IMR-90 (cell line): ENCODE data around the gene SCIN. TPM values are rescaled to one million over a fixed set of nuclear protein-coding genes. Genes with fewer than 3 reads are reported as not detected.

Source experiments
- ATAC-seq: fragments of 200-7000 bp; cut with Tn5 transposase; 2 replicates; pipeline ENCODE4 v1.9.1; 2020; ENCODE audit warnings: low read depth, mild to moderate bottlenecking, moderate library complexity
- BruUV-seq: library from RNA; stranded (reverse); fragments of 400-500 nt; replicated peaks from 2 replicates; lab custom pipeline; 2021; lab: Mats Ljungman, UMichigan
- CTCF ChIA-PET: fragments of 300-600 bp; formaldehyde crosslinking; extraction: SDS; loops from one replicate; lab custom pipeline; 2021; ENCODE audit warnings: antibody characterized with exemption; lab: Yijun Ruan, JAX
- POLR2A ChIA-PET: fragments of 300-600 bp; sonication (Branson Sonifier 250); formaldehyde crosslinking; loops from one replicate; lab custom pipeline; 2022; ENCODE audit warnings: antibody characterized with exemption; ENCODE audit not compliant: unreplicated experiment; lab: Charles Lee
- DNase-seq: peaks from one replicate; pipeline ENCODE4 v3.0.0; 2013
- H2AFZ ChIP-seq: replicated peaks from 2 replicates; pipeline ENCODE3; 2013; ENCODE audit warnings: low read length, mild to moderate bottlenecking; ENCODE audit not compliant: poor library complexity
- H2AK5ac ChIP-seq: 2 replicates; pipeline ENCODE4 v1.6.1; 2013; ENCODE audit warnings: low read depth, low read length, inconsistent platforms
- H2AK9ac ChIP-seq: replicated peaks from 2 replicates; pipeline ENCODE3; 2013; ENCODE audit warnings: mild to moderate bottlenecking, low read depth, low read length, moderate library complexity; ENCODE audit not compliant: poor library complexity
- H2BK120ac ChIP-seq: 2 replicates; pipeline ENCODE4 v1.6.1; 2013; ENCODE audit warnings: low read depth, low read length, inconsistent platforms
- H2BK15ac ChIP-seq: 3 replicates; pipeline ENCODE4 v1.6.1; 2013; ENCODE audit warnings: low read depth, low read length, inconsistent platforms
- H2BK20ac ChIP-seq: 2 replicates; pipeline ENCODE4 v1.6.1; 2013; ENCODE audit warnings: low read depth, mild to moderate bottlenecking, inconsistent platforms, low read length, moderate library complexity
- H2BK5ac ChIP-seq: 2 replicates; pipeline ENCODE4 v1.6.1; 2013; ENCODE audit warnings: mild to moderate bottlenecking, low read depth, low read length, inconsistent platforms; ENCODE audit not compliant: poor library complexity, severe bottlenecking
- H3K14ac ChIP-seq: replicated peaks from 2 replicates; pipeline ENCODE4 v1.6.1; 2013; ENCODE audit warnings: low read depth, low read length, inconsistent platforms
- H3K18ac ChIP-seq: 2 replicates; pipeline ENCODE4 v1.6.1; 2013; ENCODE audit warnings: low read depth, low read length, control low read depth
- H3K23ac ChIP-seq: 2 replicates; pipeline ENCODE4 v1.6.1; 2013; ENCODE audit warnings: low read depth, low read length, inconsistent platforms
- H3K27ac ChIP-seq: 2 replicates; pipeline ENCODE4 v1.5.1; 2013; ENCODE audit warnings: mild to moderate bottlenecking, control low read depth, low read length; ENCODE audit not compliant: insufficient read depth
- H3K27me3 ChIP-seq: 2 replicates; pipeline ENCODE4 v1.6.1; 2013; ENCODE audit warnings: low read length; ENCODE audit not compliant: control insufficient read depth, insufficient read depth
- H3K36me3 ChIP-seq: 2 replicates; pipeline ENCODE4 v1.6.1; 2013; ENCODE audit warnings: low read length, mixed read lengths; ENCODE audit not compliant: control insufficient read depth, insufficient read depth
- H3K4ac ChIP-seq: 2 replicates; pipeline ENCODE4 v1.6.1; 2013; ENCODE audit warnings: low read depth, low read length, inconsistent platforms
- H3K4me1 ChIP-seq: 2 replicates; pipeline ENCODE4 v1.6.1; 2013; ENCODE audit warnings: low read length, mixed read lengths; ENCODE audit not compliant: control insufficient read depth, insufficient read depth
- H3K4me2 ChIP-seq: 2 replicates; pipeline ENCODE4 v1.6.1; 2013; ENCODE audit warnings: low read depth, mild to moderate bottlenecking, control low read depth, low read length, moderate library complexity
- H3K4me3 ChIP-seq: 2 replicates; pipeline ENCODE4 v1.5.1; 2013; ENCODE audit warnings: low read depth, mild to moderate bottlenecking, control low read depth, low read length, moderate library complexity; ENCODE audit not compliant: insufficient read depth
- H3K56ac ChIP-seq: 2 replicates; pipeline ENCODE4 v1.6.1; 2013; ENCODE audit warnings: low read length, inconsistent platforms; ENCODE audit not compliant: insufficient read depth; ENCODE audit errors: extremely low read depth
- H3K79me1 ChIP-seq, 2 experiments: 2 replicates each; pipeline ENCODE4 v1.6.1; 2013; ENCODE audit warnings: low read length in 2 of 2, inconsistent platforms in 1 of 2, low read depth in 1 of 2
- H3K9ac ChIP-seq: 2 replicates; pipeline ENCODE4 v1.6.1; 2013; ENCODE audit warnings: low read depth, low read length, control low read depth
- H3K9me1 ChIP-seq: 2 replicates; pipeline ENCODE4 v1.6.1; 2013; ENCODE audit warnings: low read length, inconsistent platforms; ENCODE audit not compliant: insufficient read depth
- H3K9me3 ChIP-seq: 2 replicates; pipeline ENCODE4 v1.6.1; 2013; ENCODE audit warnings: low read length; ENCODE audit not compliant: control insufficient read depth, insufficient read depth
- H4K20me1 ChIP-seq: 2 replicates; pipeline ENCODE4 v1.6.1; 2013; ENCODE audit warnings: low read length, inconsistent platforms; ENCODE audit not compliant: insufficient read depth
- H4K5ac ChIP-seq: 2 replicates; pipeline ENCODE4 v1.6.1; 2013; ENCODE audit warnings: mild to moderate bottlenecking, low read depth, low read length, control low read depth
- H4K8ac ChIP-seq, 2 experiments: 2 replicates each; pipeline ENCODE4 v1.6.1; 2013; ENCODE audit warnings: low read depth in 2 of 2, low read length in 2 of 2, control low read depth in 1 of 2, inconsistent platforms in 1 of 2
- H4K91ac ChIP-seq: 2 replicates; pipeline ENCODE4 v1.6.1; 2013; ENCODE audit warnings: low read depth, low read length, inconsistent platforms; ENCODE audit not compliant: insufficient read depth
- BHLHE40 ChIP-seq: fragments of 150-350 bp; IDR thresholded peaks from 2 replicates; pipeline ENCODE4 v1.6.1; 2016; ENCODE audit warnings: mild to moderate bottlenecking, low read depth, low read length
- CEBPB ChIP-seq: IDR thresholded peaks from 2 replicates; pipeline ENCODE4 v1.6.1; 2012; ENCODE audit warnings: low read depth, low read length, improper control_type of control experiment
- MXI1 ChIP-seq: IDR thresholded peaks from 2 replicates; pipeline ENCODE4 v1.6.1; 2012; ENCODE audit warnings: low read depth, mild to moderate bottlenecking, low read length, moderate library complexity, borderline replicate concordance
- POLR2A ChIP-seq: IDR thresholded peaks from 2 replicates; pipeline ENCODE4 v1.6.1; 2012; ENCODE audit warnings: mild to moderate bottlenecking, low read depth, low read length
- RAD21 ChIP-seq: IDR thresholded peaks from 2 replicates; pipeline ENCODE4 v1.6.1; 2012; ENCODE audit warnings: low read length, improper control_type of control experiment
- RCOR1 ChIP-seq: IDR thresholded peaks from 2 replicates; pipeline ENCODE4 v1.6.1; 2012; ENCODE audit warnings: mild to moderate bottlenecking, low read length, improper control_type of control experiment; ENCODE audit not compliant: insufficient replicate concordance
- RFX5 ChIP-seq: IDR thresholded peaks from 2 replicates; pipeline ENCODE4 v1.8.0; 2012; ENCODE audit warnings: low read depth, mild to moderate bottlenecking, low read length, moderate library complexity
- WGBS, 2 experiments: methylation state at CpG; one replicate each; pipeline versions ENCODE4 v1.1.5 to v1.1.7; 2013; ENCODE audit warnings: missing lambda C conversion rate in 2 of 2; ENCODE audit not compliant: insufficient read length in 1 of 2; ENCODE audit errors: extremely low coverage in 2 of 2; 5-methylcytosine and 5-hydroxymethylcytosine counted together
- dilution Hi-C: fragments of 300-500 bp; cut with HindIII; formaldehyde crosslinking; loops from one replicate; pipeline ENCODE4 v1.14.3; 2018; ENCODE audit warnings: low sequenced_read_pairs; ENCODE audit not compliant: unreplicated experiment
- in situ Hi-C: fragments of 300-500 bp; cut with MboI; formaldehyde crosslinking; loops from 3 replicates; pipeline ENCODE4 v1.14.3; 2019; ENCODE audit warnings: low sequenced_read_pairs, inconsistent platforms, mixed read lengths
- intact Hi-C: fragments of 100-400 bp; cut with micrococcal nuclease; formaldehyde crosslinking; loops from 2 replicates; pipeline ENCODE4 v1.10.0; 2022
- polyA plus RNA-seq, 3 experiments: library from polyadenylated mRNA; depleted of rRNA; stranded (reverse); fragments of >200 nt; gene quantifications; 2 replicates each; pipeline ENCODE4 v1.2.3, GENCODE V29; 2012; ENCODE audit warnings: low replicate concordance in 1 of 3
- total RNA-seq: library from RNA; depleted of rRNA; stranded (reverse); fragments of >200 nt; gene quantifications from 2 replicates; pipeline ENCODE4 v1.2.3, GENCODE V29; 2012
- TF ChIP-seq, protein P1 (sequence below): fragments of 150-350 bp; IDR thresholded peaks from 2 replicates; pipeline ENCODE4 v1.6.1; 2016; ENCODE audit warnings: low read depth, mild to moderate bottlenecking, low read length, moderate library complexity, borderline replicate concordance
- TF ChIP-seq, protein P2 (sequence below): fragments of 150-350 bp; IDR thresholded peaks from 2 replicates; pipeline ENCODE4 v1.6.1; 2017; ENCODE audit warnings: mild to moderate bottlenecking, antibody characterized with exemption, low read length, low read depth

The SCIN gene
- total and polyA plus RNA-seq, 2 of the 4 experiments (the other 2 are of a cell fraction), result under 0.01 to 0.05 TPM

DNA sequence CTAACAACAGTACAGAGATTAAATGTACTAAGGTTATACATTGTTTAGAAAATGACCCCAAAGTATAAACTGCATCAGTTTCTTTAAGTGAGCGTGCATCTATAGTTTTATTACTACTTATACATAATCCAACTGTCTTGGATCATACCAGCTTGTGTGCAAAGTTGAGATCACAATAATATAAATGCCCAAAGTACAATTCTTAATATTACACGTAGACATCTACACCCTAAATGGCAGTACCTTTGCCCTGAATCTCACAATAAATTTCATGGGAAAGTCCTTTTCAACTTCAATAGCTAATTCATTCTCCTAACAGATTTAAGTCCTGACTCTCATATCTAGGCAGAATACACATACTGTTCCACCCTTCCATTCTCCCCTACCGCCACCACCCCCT lies 11.8 kb downstream of the SCIN start:
- intact Hi-C loops, result no loop called here
- Histone ChIP-seq H3K23ac (no peak overlapping the region), H2AFZ (no peak overlapping the region), H3K18ac (no peak overlapping the region), H2AK9ac (no peak overlapping the region), H3K4ac (no peak overlapping the region), H3K9ac (no peak overlapping the region), H3K79me1 (no peaks in the 10 kb centered on the region), H3K14ac (no peak overlapping the region), H3K4me3 (no peak overlapping the region), H3K4me2 (no peak overlapping the region), H2BK5ac (no peak overlapping the region), H2BK20ac (no peak overlapping the region), H3K9me1 (no peaks in the 10 kb centered on the region), H3K36me3 (no peaks in the 10 kb centered on the region), H4K20me1 (no peaks in the 10 kb centered on the region), H4K8ac (no peak overlapping the region), H3K9me3 (no peaks in the 10 kb centered on the region), H3K56ac (no peak overlapping the region), H3K27me3 (peaks cover 3% of the 10 kb centered on the region), H3K27ac (no peak overlapping the region), H4K91ac (no peak overlapping the region), H2BK15ac (no peak overlapping the region), H4K5ac (no peak overlapping the region), H2BK120ac (no peak overlapping the region), H3K4me1 (no peaks in the 10 kb centered on the region), H2AK5ac (no peak overlapping the region)
- 100% methylated on average over 1 of the region's 3 CpGs; no CpG with 5 or more reads in 1 of the 2 experiments for WGBS, 2 experiments
- ChIA-PET CTCF (no interaction called here), POLR2A (no interaction called here)
- TF ChIP-seq RAD21, result no peak
- TF ChIP-seq, protein P1, sequence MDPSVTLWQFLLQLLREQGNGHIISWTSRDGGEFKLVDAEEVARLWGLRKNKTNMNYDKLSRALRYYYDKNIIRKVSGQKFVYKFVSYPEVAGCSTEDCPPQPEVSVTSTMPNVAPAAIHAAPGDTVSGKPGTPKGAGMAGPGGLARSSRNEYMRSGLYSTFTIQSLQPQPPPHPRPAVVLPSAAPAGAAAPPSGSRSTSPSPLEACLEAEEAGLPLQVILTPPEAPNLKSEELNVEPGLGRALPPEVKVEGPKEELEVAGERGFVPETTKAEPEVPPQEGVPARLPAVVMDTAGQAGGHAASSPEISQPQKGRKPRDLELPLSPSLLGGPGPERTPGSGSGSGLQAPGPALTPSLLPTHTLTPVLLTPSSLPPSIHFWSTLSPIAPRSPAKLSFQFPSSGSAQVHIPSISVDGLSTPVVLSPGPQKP, result no peak
- no peak for TF ChIP-seq POLR2A
- TF ChIP-seq, protein P2, sequence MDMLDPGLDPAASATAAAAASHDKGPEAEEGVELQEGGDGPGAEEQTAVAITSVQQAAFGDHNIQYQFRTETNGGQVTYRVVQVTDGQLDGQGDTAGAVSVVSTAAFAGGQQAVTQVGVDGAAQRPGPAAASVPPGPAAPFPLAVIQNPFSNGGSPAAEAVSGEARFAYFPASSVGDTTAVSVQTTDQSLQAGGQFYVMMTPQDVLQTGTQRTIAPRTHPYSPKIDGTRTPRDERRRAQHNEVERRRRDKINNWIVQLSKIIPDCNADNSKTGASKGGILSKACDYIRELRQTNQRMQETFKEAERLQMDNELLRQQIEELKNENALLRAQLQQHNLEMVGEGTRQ, result no peak
- TF ChIP-seq RCOR1, result no peak
- no peak for TF ChIP-seq RFX5
- no peak for TF ChIP-seq MXI1
- TF ChIP-seq CEBPB, result no peak
- TF ChIP-seq BHLHE40, result no peak
- in situ Hi-C loops, result no loop called here
- no TSS peak for BruUV-seq
- DNase-seq (no peak), ATAC-seq (no peak)
- dilution Hi-C loops, result no loop called here
